GM06990 (cell line): ENCODE measurements around the gene C2orf76.
"Not testable (repeated sequence)": the region's sequence is repeated elsewhere in the genome, so short reads cannot be mapped to it uniquely, and the experiment has no call there.

Experiments used
- DNase-seq: peaks from one replicate; pipeline ENCODE4 v3.0.0-alpha.2; 2011; ENCODE audit not compliant: insufficient read length; ENCODE audit errors: extremely low read depth
- H3K27me3 ChIP-seq: replicated peaks from 2 replicates; pipeline ENCODE4 v1.6.0; 2011; ENCODE audit warnings: low read length; ENCODE audit not compliant: control insufficient read depth, insufficient read depth
- H3K36me3 ChIP-seq: 2 replicates; pipeline ENCODE4 v1.5.1; 2011; ENCODE audit warnings: low read length; ENCODE audit not compliant: control insufficient read depth, insufficient read depth
- H3K4me3 ChIP-seq: replicated peaks from 2 replicates; pipeline ENCODE4 v1.5.1; 2011; ENCODE audit warnings: low read depth, mild to moderate bottlenecking, control low read depth, low read length
- CTCF ChIP-seq: IDR thresholded peaks from 2 replicates; pipeline ENCODE4 v1.5.1; 2011; ENCODE audit warnings: low read length, control low read depth, mild to moderate bottlenecking, inconsistent platforms; ENCODE audit not compliant: insufficient read depth, poor library complexity, severe bottlenecking

Gene C2orf76

GRCh38 chr2:119278946-119279345, 87.7 kb downstream of the C2orf76 start:
- no peak for TF ChIP-seq CTCF
- H3K27me3 ChIP-seq = no peaks in the 10 kb centered on the region
- H3K4me3 ChIP-seq = no peak overlapping the region
- no peaks in the 10 kb centered on the region for H3K36me3 ChIP-seq
- no peak for DNase-seq

GRCh38 chr2:119278385-119278784, 88.2 kb downstream of the C2orf76 start:
- not testable (repeated sequence) for H3K27me3 ChIP-seq, H3K36me3 ChIP-seq, DNase-seq, H3K4me3 ChIP-seq

GRCh38 chr2:119276864-119277263, 89.8 kb downstream of the C2orf76 start:
- DNase-seq = no peak
- H3K4me3 ChIP-seq = no peak overlapping the region
- TF ChIP-seq CTCF = no peak
- no peaks in the 10 kb centered on the region for H3K36me3 ChIP-seq
- H3K27me3 ChIP-seq = no peaks in the 10 kb centered on the region

GRCh38 chr2:119267604-119268003, 99.0 kb downstream of the C2orf76 start:
- no peaks in the 10 kb centered on the region for H3K27me3 ChIP-seq
- no peaks in the 10 kb centered on the region; the same call in 1 of the 2 replicates for H3K36me3 ChIP-seq
- no peak for DNase-seq
- no peak overlapping the region for H3K4me3 ChIP-seq
- TF ChIP-seq CTCF = no peak

DNA sequence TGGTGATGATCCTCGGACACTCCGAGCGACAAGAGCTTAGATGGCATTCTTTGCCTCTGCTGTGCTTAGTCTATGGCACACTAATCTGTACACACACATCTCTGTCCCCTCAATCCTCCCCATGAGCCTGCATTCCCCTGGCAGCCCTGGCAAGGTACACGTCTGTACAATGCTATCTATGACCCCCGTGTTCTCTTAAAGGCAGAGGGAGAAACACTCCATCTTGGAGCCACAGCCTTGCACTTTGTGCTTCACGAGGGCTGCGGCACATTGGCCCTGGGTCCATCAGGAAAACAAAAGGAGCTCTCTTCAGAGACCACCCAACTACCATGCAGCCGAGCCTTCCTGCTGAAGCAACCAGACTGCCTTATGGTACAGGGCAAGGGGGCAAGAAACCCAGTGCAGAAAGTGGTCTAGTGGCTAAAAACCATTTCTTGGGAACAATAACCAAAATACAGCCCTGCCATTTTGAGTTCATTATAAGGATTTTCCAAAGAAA, 100.5 kb downstream of the C2orf76 start:
- Histone ChIP-seq H3K27me3 (no peaks in the 10 kb centered on the region), H3K4me3 (no peak overlapping the region), H3K36me3 (no peaks in the 10 kb centered on the region; the same call in 1 of the 2 replicates)
- DNase-seq = no peak
- TF ChIP-seq CTCF = no peak

GRCh38 chr2:119265693-119266066, 101.0 kb downstream of the C2orf76 start:
- DNase-seq = no peak
- no peaks in the 10 kb centered on the region; the same call in 1 of the 2 replicates for H3K36me3 ChIP-seq
- TF ChIP-seq CTCF = no peak
- no peaks in the 10 kb centered on the region for H3K27me3 ChIP-seq
- H3K4me3 ChIP-seq = no peak overlapping the region
